Measurements from ENCODE around the gene ZNF530. TPM values are rescaled to one million over a fixed set of nuclear protein-coding genes. Genes with fewer than 3 reads are reported as not detected.

The ZNF530 gene
- total RNA-seq, 6 donors from 2014 or later, result 1.7 to 7.3 (median 3.0) TPM

- 0% methylated on average over 1 to 23 of the region's 62 CpGs for WGBS, 2 donors
- H3K27ac ChIP-seq, result peak within 1 kb of the TSS; percentile 50 to 75 (median 67)
- TF ChIP-seq, protein P1, sequence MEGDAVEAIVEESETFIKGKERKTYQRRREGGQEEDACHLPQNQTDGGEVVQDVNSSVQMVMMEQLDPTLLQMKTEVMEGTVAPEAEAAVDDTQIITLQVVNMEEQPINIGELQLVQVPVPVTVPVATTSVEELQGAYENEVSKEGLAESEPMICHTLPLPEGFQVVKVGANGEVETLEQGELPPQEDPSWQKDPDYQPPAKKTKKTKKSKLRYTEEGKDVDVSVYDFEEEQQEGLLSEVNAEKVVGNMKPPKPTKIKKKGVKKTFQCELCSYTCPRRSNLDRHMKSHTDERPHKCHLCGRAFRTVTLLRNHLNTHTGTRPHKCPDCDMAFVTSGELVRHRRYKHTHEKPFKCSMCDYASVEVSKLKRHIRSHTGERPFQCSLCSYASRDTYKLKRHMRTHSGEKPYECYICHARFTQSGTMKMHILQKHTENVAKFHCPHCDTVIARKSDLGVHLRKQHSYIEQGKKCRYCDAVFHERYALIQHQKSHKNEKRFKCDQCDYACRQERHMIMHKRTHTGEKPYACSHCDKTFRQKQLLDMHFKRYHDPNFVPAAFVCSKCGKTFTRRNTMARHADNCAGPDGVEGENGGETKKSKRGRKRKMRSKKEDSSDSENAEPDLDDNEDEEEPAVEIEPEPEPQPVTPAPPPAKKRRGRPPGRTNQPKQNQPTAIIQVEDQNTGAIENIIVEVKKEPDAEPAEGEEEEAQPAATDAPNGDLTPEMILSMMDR (IDR thresholded peaks at IDR 0.05), result peak in 2 of 6 experiments; percentile 20 to 34
- TF ChIP-seq POLR2A (IDR thresholded peaks at IDR 0.05), result peak in 1 of 4 donors; percentile 53
- no peak for TF ChIP-seq EP300 (IDR thresholded peaks at IDR 0.05)
- TF ChIP-seq POLR2AphosphoS5 (IDR thresholded peaks at IDR 0.05), result peak; percentile 66 to 70
- H3K4me1 ChIP-seq, result peaks cover 6 to 23% (median 13%) of the 10 kb centered on the region in 4 donors
- peak within 1 kb of the TSS; percentile 56 to 95 (median 78) for H3K4me3 ChIP-seq
- peak; percentile 96 to 99 for ATAC-seq (ENCODE audit: low FRiP score in 2 of 2)
- no peaks in the 10 kb centered on the region for H3K27me3 ChIP-seq
- peaks cover 15 to 33% (median 28%) of the 10 kb centered on the region in 4 donors for H3K36me3 ChIP-seq
- peak; percentile 92 to 98 for DNase-seq
- H3K9me3 ChIP-seq, result peaks cover 24 to 58% (median 41%) of the 10 kb centered on the region in 4 donors
These were observed 21.0 kb upstream of the ZNF530 start, which contains the start of gene ZNF416 for GRCh38 chr19:57578487-57579205. Gene ZNF416 (minus strand): TSS chr19:57578911. CDS start chr19:57578704, 207 bp downstream.

DNA sequence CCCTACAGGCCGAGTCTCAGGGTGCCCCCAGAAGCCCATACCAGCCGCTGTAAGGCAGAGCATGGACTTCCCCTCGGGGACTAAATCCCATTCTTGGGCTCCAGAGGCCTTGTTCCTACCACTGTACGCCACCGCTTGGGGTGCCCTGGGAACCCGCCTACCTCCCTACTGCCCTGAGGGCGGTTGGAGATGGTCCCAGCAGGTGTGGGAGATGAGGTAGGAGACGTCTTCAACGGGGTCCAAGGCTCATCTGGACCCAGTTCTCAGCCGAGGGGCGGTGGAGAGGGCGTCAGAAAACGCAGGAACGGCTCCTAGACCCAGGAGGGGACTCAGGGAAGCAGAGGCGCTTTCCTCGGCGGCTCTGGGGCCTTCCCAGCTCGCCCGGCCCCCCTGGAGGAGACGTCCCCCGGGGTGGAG, 16.6 kb upstream of the ZNF530 start:
- H3K27ac ChIP-seq, result peak overlapping the region in 2 of 4 donors; percentile 55 to 56

DNA sequence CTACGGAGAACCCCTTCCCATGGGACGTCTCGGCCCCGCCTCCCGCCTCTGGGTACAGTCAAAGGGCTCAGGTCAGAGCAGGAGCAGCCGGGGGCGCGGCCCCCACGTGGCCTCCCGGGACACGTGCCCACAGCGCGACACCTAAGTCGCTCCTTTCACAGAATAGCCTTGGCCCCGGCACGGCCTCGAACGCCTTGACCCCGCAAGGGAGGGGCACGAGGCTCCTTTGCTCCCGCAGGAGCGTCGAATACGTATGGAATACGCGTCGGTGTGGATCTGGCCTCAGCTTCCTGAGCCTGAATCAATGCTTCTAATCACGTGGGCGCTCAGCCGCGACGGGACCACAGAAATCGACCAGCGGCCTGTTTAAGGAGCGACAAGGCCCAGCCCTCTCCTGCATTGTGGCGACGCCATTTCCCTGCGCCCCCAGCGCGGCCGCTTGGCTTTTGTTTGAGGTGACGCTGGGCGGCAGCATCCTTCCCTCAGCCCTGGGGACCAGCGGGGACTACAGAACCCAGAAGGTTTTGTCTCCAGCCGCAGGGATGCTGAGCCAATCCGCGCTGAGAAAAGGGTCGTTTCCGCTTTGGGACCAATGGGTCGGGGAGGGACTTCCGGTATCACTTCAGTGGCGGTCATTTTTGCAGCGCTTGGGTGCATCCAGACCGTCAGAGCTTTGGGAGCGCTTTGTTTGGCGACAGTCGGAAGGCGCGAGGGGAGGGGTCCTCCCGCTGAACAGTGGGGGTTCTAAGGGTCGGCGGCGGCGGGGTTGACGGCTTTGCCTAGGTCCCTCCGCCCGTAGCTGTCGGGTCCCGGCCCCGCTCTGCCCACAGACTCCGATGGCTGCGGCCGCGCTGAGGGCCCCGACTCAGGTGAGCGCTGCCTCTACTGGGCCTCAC, 15.9 kb upstream of the ZNF530 start, which contains the start of gene ZIK1:
TSS of gene ZIK1 (plus strand) at position 625 of the 896 bp plus-strand sequence. CDS start at position 837, 212 bp downstream.
- Histone ChIP-seq H3K4me1 (peaks cover 11 to 20% (median 13%) of the 10 kb centered on the region in 4 donors), H3K4me3 (peak within 1 kb of the TSS; percentile 47 to 82 (median 70)), H3K36me3 (peaks cover 0 to 9% (median 4%) of the 10 kb centered on the region in 4 donors), H3K9me3 (peaks cover 14 to 55% (median 30%) of the 10 kb centered on the region in 4 donors), H3K27ac (peak within 1 kb of the TSS in 3 of 4 donors; percentile 34 to 56 (median 55)), H3K27me3 (no peaks in the 10 kb centered on the region)
- ATAC-seq (ENCODE audit: low FRiP score in 2 of 2) (peak; percentile 82 to 93), DNase-seq (peak; percentile 82 to 89)
- WGBS, 2 donors, result 0 to 7% methylated on average over 10 to 67 of the region's 76 CpGs
- TF ChIP-seq, protein P1 (IDR thresholded peaks at IDR 0.05), result no peak
- TF ChIP-seq EP300 (IDR thresholded peaks at IDR 0.05) (no peak), POLR2A (IDR thresholded peaks at IDR 0.05) (peak in 1 of 4 donors; percentile 31), POLR2AphosphoS5 (IDR thresholded peaks at IDR 0.05) (peak; percentile 28 to 66)

More for the DNA sequence above, 16.6 kb upstream of the ZNF530 start:
- Histone ChIP-seq H3K4me1 (peaks cover 13 to 23% (median 14%) of the 10 kb centered on the region in 4 donors), H3K36me3 (peaks cover 0 to 3% (median 1%) of the 10 kb centered on the region in 4 donors), H3K27me3 (no peaks in the 10 kb centered on the region), H3K9me3 (peaks cover 8 to 48% (median 24%) of the 10 kb centered on the region in 4 donors), H3K4me3 (peak overlapping the region in 3 of 4 donors; percentile 47 to 82 (median 74))
- TF ChIP-seq, protein P1 (IDR thresholded peaks at IDR 0.05), result no peak
- no peak for TF ChIP-seq EP300 (IDR thresholded peaks at IDR 0.05)
- TF ChIP-seq POLR2A (IDR thresholded peaks at IDR 0.05), result no peak
- TF ChIP-seq POLR2AphosphoS5 (IDR thresholded peaks at IDR 0.05), result no peak
- 54 to 100% methylated on average over 1 to 13 of the region's 21 CpGs for WGBS, 2 donors
- ATAC-seq (ENCODE audit: low FRiP score in 2 of 2), result no peak
- DNase-seq, result no peak

DNA sequence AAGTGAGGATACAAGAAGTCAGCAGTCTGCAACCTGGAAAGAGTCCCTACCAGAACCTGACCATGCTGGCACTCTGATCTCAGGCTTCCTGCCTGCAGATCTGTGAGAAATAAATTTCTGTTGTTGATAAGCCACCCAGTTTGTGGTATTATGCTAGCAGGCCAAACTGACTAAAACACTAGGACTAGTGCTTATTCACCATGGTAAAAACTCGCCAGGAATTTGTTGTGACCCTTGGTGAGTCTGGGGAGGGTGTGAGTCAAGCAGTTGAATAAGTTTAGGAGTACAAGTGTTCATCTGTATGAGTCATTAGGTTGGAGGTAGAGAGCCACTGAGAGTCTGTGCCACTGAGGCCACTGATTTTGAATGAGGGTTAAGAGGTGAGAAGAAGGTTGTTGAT, 12.2 kb upstream of the ZNF530 start:
- Histone ChIP-seq H3K4me1 (peaks cover 10 to 14% (median 13%) of the 10 kb centered on the region in 4 donors), H3K9me3 (peaks cover 46 to 81% (median 68%) of the 10 kb centered on the region in 4 donors), H3K4me3 (no peak overlapping the region), H3K27ac (no peak overlapping the region), H3K27me3 (no peaks in the 10 kb centered on the region), H3K36me3 (peaks cover 6 to 35% (median 25%) of the 10 kb centered on the region in 4 donors)
- no peak for ATAC-seq (ENCODE audit: low FRiP score in 2 of 2)
- 100% methylated on average over 1 of the region's 1 CpG for WGBS, 2 donors
- TF ChIP-seq EP300 (IDR thresholded peaks at IDR 0.05) (no peak), POLR2A (IDR thresholded peaks at IDR 0.05) (no peak), POLR2AphosphoS5 (IDR thresholded peaks at IDR 0.05) (no peak)
- TF ChIP-seq, protein P1 (IDR thresholded peaks at IDR 0.05), result no peak
- DNase-seq, result no peak

Measured in upper lobe of left lung (tissue), 6 donors.